A549 treated with RU486 at 1 μM for 4 hours (cell line): ENCODE results near the gene RAN. TPM values are rescaled to one million over a fixed set of nuclear protein-coding genes. Genes with fewer than 3 reads are reported as not detected.

ENCODE experiments used
- total RNA-seq: library from RNA; stranded (reverse); fragments of 200-300 nt; extraction: Qiagen RNA extraction; gene quantifications from 5 replicates; pipeline ENCODE4 v1.2.3, GENCODE V29; 2022; ENCODE audit warnings: low read depth

Gene RAN
- total RNA-seq: 1,590 to 1,952 TPM (median 1,734 TPM) in 5 replicates

GRCh38 chr12:130871286-130872178 lies at the start of gene RAN:
TSS of gene RAN (plus strand) at chr12:130872066. CDS start at chr12:130872594, 528 bp downstream.

GRCh38 chr12:130838951-130839769 lies 32.7 kb upstream of the RAN start, which contains the start of gene STX2:
TSS of gene STX2 (minus strand) at chr12:130839250. CDS start at chr12:130839099, 151 bp downstream.

Other genes with a start within 250 kb of the RAN start
- gene RIMBP2, start 155.8 kb upstream of the RAN start, total RNA-seq: 0.06 TPM in 1 of 5 replicates, not detected in the others
- 15.3 to 25.0 TPM (median 22.5 TPM) in 5 replicates for gene STX2, start 32.8 kb upstream of the RAN start, total RNA-seq
- gene ADGRD1, start 81.8 kb downstream of the RAN start, total RNA-seq: 0.18 to 0.66 TPM (median 0.47 TPM) in 5 replicates